ENCODE results near the gene RAB18. TPM values are rescaled to one million over a fixed set of nuclear protein-coding genes. Genes with fewer than 3 reads are reported as not detected.

Gene RAB18
- total and polyA plus RNA-seq, 9 of the 15 experiments (the other 6 are each of a cell fraction or from before 2014, with no cell fraction given): 10.5 to 46.3 (median 32.5) TPM

DNA sequence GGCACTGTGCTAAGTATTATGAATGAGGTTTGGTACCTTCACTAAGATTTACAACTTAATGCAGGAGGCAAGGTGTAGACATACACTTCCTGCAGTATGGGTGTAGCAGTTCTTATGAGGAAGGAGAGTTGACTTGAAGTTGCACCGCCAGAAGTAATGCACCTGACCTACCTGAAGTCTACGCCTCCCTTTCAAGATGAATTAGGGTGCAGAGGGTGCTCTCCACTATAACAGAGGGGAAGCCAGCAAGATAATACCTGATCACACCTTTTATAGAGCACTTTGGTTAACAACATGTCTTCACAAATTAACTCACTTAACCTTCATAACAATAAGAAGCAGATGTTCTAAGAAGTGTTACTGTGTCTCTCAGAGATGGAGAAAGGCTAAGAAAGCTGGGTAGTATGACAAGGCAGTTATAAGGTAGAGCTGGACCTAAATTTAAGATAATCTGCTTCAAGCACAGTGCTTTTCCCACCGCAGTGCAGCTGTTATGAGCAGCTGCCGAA, 552 bp upstream of the RAB18 start (continued):
- no peak for TF ChIP-seq FIP1L1 (IDR thresholded peaks at IDR 0.05; ENCODE audit: low read depth, low read length, poor library complexity, severe bottlenecking)
- no peak for TF ChIP-seq COPS2 (conservative IDR thresholded peaks at IDR 0.05)
- TF ChIP-seq, protein P1, sequence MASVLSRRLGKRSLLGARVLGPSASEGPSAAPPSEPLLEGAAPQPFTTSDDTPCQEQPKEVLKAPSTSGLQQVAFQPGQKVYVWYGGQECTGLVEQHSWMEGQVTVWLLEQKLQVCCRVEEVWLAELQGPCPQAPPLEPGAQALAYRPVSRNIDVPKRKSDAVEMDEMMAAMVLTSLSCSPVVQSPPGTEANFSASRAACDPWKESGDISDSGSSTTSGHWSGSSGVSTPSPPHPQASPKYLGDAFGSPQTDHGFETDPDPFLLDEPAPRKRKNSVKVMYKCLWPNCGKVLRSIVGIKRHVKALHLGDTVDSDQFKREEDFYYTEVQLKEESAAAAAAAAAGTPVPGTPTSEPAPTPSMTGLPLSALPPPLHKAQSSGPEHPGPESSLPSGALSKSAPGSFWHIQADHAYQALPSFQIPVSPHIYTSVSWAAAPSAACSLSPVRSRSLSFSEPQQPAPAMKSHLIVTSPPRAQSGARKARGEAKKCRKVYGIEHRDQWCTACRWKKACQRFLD (CRISPR knock-in tag; IDR thresholded peaks at IDR 0.05): peak; percentile 89; the same call in 1 of the 2 replicates
- TF ChIP-seq NFE2 (IDR thresholded peaks at IDR 0.05; ENCODE audit: low read depth): peak; percentile 79
- TF ChIP-seq CREB3 (tag; conservative IDR thresholded peaks at IDR 0.05; ENCODE audit: low read depth): no peak
- peak; percentile 81 for TF ChIP-seq TCF3 (CRISPR knock-in tag; IDR thresholded peaks at IDR 0.05)
- 0 out of 2 replicates have a peak, but pooled peaks have one; percentile 30 for TF ChIP-seq ZNF197 (CRISPR knock-in tag; IDR thresholded peaks at IDR 0.05; ENCODE audit: low read depth)
- no peak for TF ChIP-seq ZKSCAN1 (IDR thresholded peaks at IDR 0.05; ENCODE audit: low read depth, low read length)
- TF ChIP-seq CREM (IDR thresholded peaks at IDR 0.05; ENCODE audit: low read depth): no peak
- no peak for TF ChIP-seq IRF1 (CRISPR knock-in tag; IDR thresholded peaks at IDR 0.05; ENCODE audit: borderline replicate concordance)
- TF ChIP-seq, protein P2, sequence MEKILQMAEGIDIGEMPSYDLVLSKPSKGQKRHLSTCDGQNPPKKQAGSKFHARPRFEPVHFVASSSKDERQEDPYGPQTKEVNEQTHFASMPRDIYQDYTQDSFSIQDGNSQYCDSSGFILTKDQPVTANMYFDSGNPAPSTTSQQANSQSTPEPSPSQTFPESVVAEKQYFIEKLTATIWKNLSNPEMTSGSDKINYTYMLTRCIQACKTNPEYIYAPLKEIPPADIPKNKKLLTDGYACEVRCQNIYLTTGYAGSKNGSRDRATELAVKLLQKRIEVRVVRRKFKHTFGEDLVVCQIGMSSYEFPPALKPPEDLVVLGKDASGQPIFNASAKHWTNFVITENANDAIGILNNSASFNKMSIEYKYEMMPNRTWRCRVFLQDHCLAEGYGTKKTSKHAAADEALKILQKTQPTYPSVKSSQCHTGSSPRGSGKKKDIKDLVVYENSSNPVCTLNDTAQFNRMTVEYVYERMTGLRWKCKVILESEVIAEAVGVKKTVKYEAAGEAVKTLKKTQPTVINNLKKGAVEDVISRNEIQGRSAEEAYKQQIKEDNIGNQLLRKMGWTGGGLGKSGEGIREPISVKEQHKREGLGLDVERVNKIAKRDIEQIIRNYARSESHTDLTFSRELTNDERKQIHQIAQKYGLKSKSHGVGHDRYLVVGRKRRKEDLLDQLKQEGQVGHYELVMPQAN (IDR thresholded peaks at IDR 0.05; ENCODE audit: borderline replicate concordance): no peak
- no peak for TF ChIP-seq TEAD1 (CRISPR knock-in tag; IDR thresholded peaks at IDR 0.05)
- no peak for TF ChIP-seq ATF3 (IDR thresholded peaks at IDR 0.05)
- no peak for TF ChIP-seq ATF3 (CRISPR knock-in tag; conservative IDR thresholded peaks at IDR 0.05)
- TF ChIP-seq PHF20 (IDR thresholded peaks at IDR 0.05; ENCODE audit: partially characterized antibody): no peak
- peak; percentile 44; the same call in 1 of the 2 replicates for TF ChIP-seq STAT5A (IDR thresholded peaks at IDR 0.05; ENCODE audit: borderline replicate concordance, low read length)
- peak; percentile 7; the same call in 1 of the 2 replicates for TF ChIP-seq MAFF (IDR thresholded peaks at IDR 0.05; ENCODE audit: low read length)
- TF ChIP-seq MTA2 (IDR thresholded peaks at IDR 0.05; ENCODE audit: low read depth): peak; percentile 28; the same call in 1 of the 2 replicates
- TF ChIP-seq ZNF239 (CRISPR knock-in tag; IDR thresholded peaks at IDR 0.05): no peak
- TF ChIP-seq, protein P3, sequence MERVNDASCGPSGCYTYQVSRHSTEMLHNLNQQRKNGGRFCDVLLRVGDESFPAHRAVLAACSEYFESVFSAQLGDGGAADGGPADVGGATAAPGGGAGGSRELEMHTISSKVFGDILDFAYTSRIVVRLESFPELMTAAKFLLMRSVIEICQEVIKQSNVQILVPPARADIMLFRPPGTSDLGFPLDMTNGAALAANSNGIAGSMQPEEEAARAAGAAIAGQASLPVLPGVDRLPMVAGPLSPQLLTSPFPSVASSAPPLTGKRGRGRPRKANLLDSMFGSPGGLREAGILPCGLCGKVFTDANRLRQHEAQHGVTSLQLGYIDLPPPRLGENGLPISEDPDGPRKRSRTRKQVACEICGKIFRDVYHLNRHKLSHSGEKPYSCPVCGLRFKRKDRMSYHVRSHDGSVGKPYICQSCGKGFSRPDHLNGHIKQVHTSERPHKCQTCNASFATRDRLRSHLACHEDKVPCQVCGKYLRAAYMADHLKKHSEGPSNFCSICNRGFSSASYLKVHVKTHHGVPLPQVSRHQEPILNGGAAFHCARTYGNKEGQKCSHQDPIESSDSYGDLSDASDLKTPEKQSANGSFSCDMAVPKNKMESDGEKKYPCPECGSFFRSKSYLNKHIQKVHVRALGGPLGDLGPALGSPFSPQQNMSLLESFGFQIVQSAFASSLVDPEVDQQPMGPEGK (CRISPR knock-in tag; IDR thresholded peaks at IDR 0.05; ENCODE audit: borderline replicate concordance): no peak
- peak in 1 of 2 experiments; percentile 18; a peak in 1 of 4 replicates for TF ChIP-seq KDM1A (IDR thresholded peaks at IDR 0.05)

Measured in K562 (cell line).